AG08395 (cell line): ENCODE data around the gene OCIAD2.
"Not testable (repeated sequence)": the region's sequence is repeated elsewhere in the genome, so short reads cannot be mapped to it uniquely, and the experiment has no call there.

Source experiments
- DNase-seq: peaks from one replicate; pipeline ENCODE4 v3.0.0; 2012; ENCODE audit warnings: mixed read lengths, low spot score

OCIAD2 gene

GRCh38 chr4:48906206-48907173, at the start of gene OCIAD2:
Gene OCIAD2 (minus strand): TSS chr4:48906774. CDS start chr4:48904549, 2,225 bp downstream.
- DNase-seq, result peak; percentile 40

DNA sequence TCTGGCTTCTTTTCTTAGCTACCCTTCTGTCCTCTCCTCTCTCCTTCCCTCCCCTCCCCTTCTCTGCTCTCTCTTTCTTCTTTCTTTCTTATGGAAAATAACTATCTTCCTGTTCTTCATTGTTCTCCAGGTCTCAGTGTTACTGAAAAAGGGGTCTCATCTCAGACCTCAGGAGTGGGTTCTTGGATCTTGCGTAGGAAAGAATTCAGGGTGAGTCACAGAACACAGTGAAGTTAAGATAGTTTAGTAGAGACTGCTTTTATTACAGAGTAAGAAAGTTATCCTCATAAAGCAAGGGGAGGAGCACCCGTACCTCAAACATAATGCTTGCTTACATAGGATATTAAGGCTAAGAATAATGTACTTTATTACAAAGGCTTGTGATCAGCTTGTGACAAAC, 47.7 kb upstream of the OCIAD2 start:
- DNase-seq, result no peak

DNA sequence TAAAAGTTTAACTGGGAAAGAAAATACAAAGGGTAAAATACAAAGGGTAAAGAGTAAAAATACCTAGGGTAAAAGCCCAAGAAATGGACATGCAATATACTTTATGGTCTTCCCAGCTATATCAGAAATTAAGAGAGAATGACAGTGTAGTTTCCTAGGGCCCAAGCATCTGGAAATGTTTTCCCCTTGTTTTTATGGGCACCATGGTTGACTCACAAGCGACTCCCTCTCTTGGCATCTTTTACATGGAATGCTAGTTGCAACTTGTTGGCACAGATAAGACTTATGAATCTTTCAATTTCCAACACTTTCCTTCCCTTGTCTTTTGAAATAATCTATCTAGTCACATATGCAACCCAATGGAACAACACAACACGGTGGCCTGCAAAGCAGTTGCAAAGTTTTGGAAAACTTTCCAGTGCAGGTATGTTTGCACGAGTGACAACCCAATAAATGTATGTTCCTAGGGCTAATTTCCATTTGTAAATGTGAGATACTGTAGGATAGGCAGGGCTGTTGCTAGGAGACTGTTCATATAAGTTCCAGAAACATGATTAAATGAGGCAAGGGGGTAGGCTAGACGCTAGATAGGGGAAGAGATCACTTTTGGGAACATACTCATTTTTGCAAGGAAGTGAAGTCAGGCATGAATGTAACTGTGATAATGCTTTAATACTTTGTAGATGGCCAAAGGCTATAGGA, 43.1 kb upstream of the OCIAD2 start:
- peak; percentile 80 for DNase-seq

GRCh38 chr4:48949086-48949485, 42.5 kb upstream of the OCIAD2 start:
- DNase-seq, result no peak

- DNase-seq, result no peak
These were observed 41.2 kb upstream of the OCIAD2 start for GRCh38 chr4:48947731-48948130.

DNA sequence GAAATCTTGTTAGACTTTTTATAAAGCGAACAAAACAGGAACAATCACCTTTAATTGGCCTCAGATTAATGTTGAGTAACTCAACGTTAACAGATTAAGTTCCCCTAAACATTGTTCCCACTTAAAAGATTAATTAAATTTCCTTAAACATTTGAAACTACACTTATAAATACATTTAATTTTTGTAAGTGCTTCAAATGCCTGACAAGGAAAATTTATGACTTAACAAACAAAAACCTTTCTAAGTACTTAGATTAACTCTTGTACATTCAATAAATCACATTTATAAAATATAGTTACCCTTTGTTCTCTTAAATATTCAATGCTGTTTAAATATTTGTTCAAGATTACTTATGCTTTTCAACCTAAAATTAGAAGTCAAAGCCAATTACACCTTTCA, 39.4 kb upstream of the OCIAD2 start:
- DNase-seq, result no peak

GRCh38 chr4:48944756-48945241, 38.2 kb upstream of the OCIAD2 start:
- DNase-seq, result no peak

GRCh38 chr4:48944252-48944651, 37.7 kb upstream of the OCIAD2 start:
- no peak for DNase-seq

DNA sequence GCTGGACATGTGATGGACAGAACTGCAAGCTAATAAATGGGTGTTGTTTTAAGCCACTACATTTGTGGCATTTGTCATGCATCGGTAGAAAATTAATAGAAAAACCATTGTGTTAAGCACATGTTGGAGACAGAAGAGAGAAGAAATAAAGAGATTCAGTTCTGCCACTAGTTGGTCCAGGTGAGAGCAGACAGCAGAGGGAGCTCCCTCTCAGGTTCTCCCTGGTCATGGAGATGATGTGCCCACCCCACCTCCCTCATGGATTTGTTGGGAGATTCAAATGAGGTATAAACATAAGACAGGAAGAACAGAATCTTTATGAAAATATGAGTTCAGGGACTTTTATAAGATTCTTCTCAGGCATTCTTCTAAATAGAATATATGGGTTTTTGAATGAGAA, 36.8 kb upstream of the OCIAD2 start:
- DNase-seq, result no peak

- DNase-seq, result peak; percentile 50
These were observed 33.2 kb upstream of the OCIAD2 start for GRCh38 chr4:48939785-48940184.

- DNase-seq, result no peak
These were observed 32.3 kb upstream of the OCIAD2 start for GRCh38 chr4:48938831-48939230.

DNA sequence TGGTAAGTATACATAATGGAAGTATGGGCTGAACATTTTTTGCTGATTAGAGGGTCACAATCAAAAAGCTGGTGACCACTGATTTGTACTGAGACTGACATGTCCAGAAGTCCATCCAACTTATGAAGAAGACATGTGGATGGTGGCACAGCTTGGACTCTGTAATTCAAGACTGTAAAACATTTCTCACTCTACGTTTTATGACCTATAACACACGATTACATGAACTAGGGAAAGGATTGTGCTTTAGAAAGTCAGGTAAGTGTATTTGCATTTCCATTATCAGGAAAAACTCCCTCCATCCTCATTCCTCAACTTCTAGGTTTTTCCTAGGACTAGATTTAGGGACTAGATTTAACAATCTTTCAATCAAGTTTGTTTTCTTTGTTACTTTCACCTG, 30.5 kb upstream of the OCIAD2 start:
- no peak for DNase-seq

- no peak for DNase-seq
These were observed 24.9 kb upstream of the OCIAD2 start for GRCh38 chr4:48931459-48931858.

DNA sequence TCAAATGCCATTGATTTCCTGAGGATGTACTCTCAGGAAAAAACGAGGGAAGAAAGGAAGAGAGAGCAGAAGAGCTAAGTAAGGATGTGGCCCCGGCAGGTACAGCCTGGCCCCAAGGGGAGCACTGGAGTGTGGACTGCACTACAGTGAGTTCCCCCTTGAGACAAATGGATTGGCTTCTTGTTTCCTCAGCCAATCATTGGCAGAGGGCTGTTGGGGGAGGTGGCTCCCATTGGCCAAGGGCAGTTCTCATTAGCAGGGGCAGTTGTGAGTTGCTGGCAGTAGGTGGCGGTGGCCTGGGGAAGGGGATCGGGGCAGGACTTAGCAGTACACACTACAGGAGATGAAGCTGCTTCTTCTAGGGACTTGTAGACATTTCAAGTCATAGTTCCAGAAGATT, 24.1 kb upstream of the OCIAD2 start:
- DNase-seq, result no peak

DNA sequence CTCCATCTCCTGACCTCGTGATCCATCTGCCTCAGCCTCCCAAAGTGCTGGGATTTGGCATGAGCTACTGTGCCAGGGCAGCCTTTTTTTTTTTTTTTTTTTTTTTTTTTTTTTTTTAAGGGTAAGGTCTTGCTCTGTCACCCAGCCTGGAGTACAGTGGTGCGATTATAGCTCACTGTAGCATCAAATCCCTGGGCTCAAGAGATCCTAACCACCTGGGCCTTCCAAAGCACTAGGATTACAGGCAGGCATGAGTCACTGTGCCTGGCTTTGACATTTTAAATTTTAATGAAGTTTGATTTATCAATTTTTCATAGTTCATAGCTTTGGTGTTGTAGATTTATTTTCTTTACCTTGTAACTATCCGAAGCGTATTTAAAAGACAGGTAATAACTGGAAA, 17.8 kb upstream of the OCIAD2 start:
- no peak for DNase-seq

DNA sequence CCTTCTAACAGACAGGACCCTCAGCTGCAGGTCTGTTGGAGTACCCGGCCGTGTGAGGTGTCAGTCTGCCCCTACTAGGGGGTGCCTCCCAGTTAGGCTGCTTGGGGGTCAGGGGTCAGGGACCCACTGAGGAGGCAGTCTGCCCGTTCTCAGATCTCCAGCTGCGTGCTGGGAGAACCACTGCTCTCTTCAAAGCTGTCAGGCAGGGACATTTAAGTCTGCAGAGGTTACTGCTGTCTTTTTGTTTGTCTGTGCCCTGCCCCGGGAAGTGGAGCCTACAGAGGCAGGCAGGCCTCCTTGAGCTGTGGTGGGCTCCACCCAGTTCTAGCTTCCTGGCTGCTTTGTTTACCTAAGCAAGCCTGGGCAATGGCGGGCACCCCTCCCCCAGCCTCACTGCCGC, 16.5 kb upstream of the OCIAD2 start:
- not testable (repeated sequence) for DNase-seq

DNA sequence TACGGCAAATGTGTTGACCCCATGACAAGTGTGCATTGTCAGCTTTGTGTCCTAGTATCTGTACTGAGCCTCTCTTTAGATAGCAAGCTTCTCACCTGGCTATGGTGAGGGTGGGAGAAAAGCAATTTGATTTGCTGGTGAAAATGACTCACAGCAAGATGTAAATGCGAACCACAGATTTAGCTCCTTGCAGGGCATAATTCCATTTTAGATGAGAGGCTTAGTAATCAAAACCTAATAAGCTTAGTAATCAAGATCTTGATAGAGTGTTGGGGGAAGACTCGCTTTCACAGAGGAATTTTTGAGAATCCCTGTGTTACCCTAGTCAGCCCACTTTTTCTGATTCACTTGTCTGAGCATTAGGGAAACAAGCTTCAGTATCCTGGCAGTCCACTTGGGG, 7.7 kb upstream of the OCIAD2 start:
- no peak for DNase-seq

DNA sequence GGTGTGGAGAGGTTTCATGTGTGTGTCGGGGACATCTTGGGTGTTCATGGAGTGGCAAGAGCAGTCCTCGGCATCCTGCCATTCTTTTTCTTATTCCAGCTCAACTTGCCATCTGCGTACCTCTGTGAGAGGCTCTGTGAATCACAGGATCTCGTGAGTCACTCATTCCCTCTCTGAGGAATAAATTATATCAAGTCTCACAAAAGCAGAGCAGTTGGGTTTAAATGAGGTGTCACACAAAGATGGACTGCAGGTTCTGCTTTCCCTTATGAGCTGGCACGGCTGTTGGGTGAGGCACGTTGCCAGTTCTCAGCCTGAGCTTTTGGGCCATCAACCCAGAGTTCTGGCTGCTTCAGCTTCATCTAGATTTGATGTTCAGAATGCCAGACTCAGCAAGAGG, 6.8 kb upstream of the OCIAD2 start:
- DNase-seq, result peak; percentile 62

DNA sequence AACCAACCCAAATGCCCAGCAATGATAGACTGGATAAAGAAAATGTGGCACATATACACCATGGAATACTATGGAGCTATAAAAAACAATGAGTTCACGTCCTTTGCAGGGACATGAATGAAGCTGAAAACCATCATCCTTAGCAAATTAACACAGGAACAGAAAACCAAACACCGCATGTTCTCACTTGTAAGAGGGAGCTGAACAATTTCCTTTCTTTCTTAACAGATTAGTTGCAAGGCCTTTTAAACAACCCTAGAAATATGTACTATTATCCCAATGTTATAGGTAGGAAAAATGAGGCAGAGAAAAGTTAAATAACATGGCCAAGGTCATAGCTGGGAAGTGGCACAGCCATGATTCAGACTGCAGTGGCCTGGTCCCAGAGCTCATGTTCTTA, 5.8 kb upstream of the OCIAD2 start:
- DNase-seq, result no peak

GRCh38 chr4:48910511-48910910, 3.9 kb upstream of the OCIAD2 start:
- DNase-seq, result no peak

- peak; percentile 95 for DNase-seq
These were observed 3.1 kb upstream of the OCIAD2 start for GRCh38 chr4:48909697-48910096.

DNA sequence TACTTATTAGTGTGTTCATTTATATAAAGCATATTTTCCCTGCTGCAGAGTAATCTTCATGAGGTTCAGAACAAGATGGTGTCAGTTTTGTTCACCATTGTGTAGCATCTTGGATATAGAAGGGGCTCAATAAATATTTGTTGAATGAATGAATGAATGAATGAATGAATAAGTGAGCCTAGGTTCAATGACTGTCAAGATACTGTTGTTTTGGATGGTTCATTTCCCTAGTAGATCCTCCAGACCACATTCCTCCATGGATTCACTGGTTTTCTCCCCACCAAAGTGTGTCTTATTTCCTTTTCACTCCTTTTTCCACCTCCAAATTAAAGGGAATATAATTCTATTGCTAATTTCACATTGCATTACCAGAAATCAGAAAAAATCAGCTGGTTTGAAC, 2.1 kb upstream of the OCIAD2 start:
- DNase-seq, result no peak
